Central memory CD8-positive, alpha-beta T cell (primary cell): ENCODE results near the gene CC2D2B.
"Not testable (repeated sequence)": the region's sequence is repeated elsewhere in the genome, so short reads cannot be mapped to it uniquely, and the experiment has no call there.

Source experiments
- ATAC-seq: fragments of 150-1000 bp; cut with Tn5 transposase; replicated peaks from 2 replicates; pipeline ENCODE4 v1.10.0; 2022; ENCODE audit warnings: mild to moderate bottlenecking, moderate FRiP score, moderate number of reproducible peaks; ENCODE audit not compliant: poor library complexity, severe bottlenecking; ENCODE audit errors: extremely low read depth
- DNase-seq, 2 donors: peaks; one replicate each; pipeline ENCODE4 v3.0.0; 2021; ENCODE audit warnings: low spot score in 2 of 2
- H3K27ac Mint-ChIP-seq: one replicate; pipeline ENCODE4 v1.8.0; 2022; ENCODE audit warnings: low read depth, mild to moderate bottlenecking, moderate library complexity, mixed read lengths
- H3K27me3 Mint-ChIP-seq: one replicate; pipeline ENCODE4 v1.8.0; 2022; ENCODE audit warnings: mixed read lengths
- H3K36me3 Mint-ChIP-seq: one replicate; pipeline ENCODE4 v1.8.0; 2022; ENCODE audit warnings: mild to moderate bottlenecking, moderate library complexity, mixed read lengths; ENCODE audit not compliant: insufficient read depth
- H3K4me1 Mint-ChIP-seq: one replicate; pipeline ENCODE4 v1.8.0; 2022; ENCODE audit warnings: mixed read lengths
- H3K4me3 Mint-ChIP-seq: one replicate; pipeline ENCODE4 v1.8.0; 2022; ENCODE audit warnings: mild to moderate bottlenecking, moderate library complexity, mixed read lengths
- H3K9me3 Mint-ChIP-seq: one replicate; pipeline ENCODE4 v1.8.0; 2022; ENCODE audit warnings: mixed read lengths

The CC2D2B gene

GRCh38 chr10:95920798-95921426 is 13.1 kb downstream of the CC2D2B start:
- ATAC-seq: no peak
- H3K4me3 Mint-ChIP-seq: no peak overlapping the region
- H3K27ac Mint-ChIP-seq: no peak overlapping the region
- peaks cover 41% of the 10 kb centered on the region for H3K27me3 Mint-ChIP-seq
- no peaks in the 10 kb centered on the region for H3K4me1 Mint-ChIP-seq
- no peaks in the 10 kb centered on the region for H3K36me3 Mint-ChIP-seq
- no peaks in the 10 kb centered on the region for H3K9me3 Mint-ChIP-seq
- DNase-seq: no peak

GRCh38 chr10:95925033-95925432 is 17.3 kb downstream of the CC2D2B start:
- Mint-ChIP-seq H3K4me1 (no peaks in the 10 kb centered on the region), H3K27ac (no peak overlapping the region), H3K36me3 (no peaks in the 10 kb centered on the region)

GRCh38 chr10:95935429-95935828 is 27.7 kb downstream of the CC2D2B start:
- H3K27me3 Mint-ChIP-seq: peaks cover 61% of the 10 kb centered on the region
- DNase-seq (no peak), ATAC-seq (no peak)
- no peak overlapping the region for H3K27ac Mint-ChIP-seq
- peaks cover 4% of the 10 kb centered on the region for H3K9me3 Mint-ChIP-seq
- no peaks in the 10 kb centered on the region for H3K4me1 Mint-ChIP-seq
- H3K4me3 Mint-ChIP-seq: no peak overlapping the region
- H3K36me3 Mint-ChIP-seq: no peaks in the 10 kb centered on the region

More at GRCh38 chr10:95925033-95925432, 17.3 kb downstream of the CC2D2B start:
- DNase-seq: no peak
- no peaks in the 10 kb centered on the region for H3K9me3 Mint-ChIP-seq
- ATAC-seq: no peak
- no peak overlapping the region for H3K4me3 Mint-ChIP-seq
- H3K27me3 Mint-ChIP-seq: peaks cover 29% of the 10 kb centered on the region

GRCh38 chr10:95941115-95941514 is 33.3 kb downstream of the CC2D2B start:
- H3K9me3 Mint-ChIP-seq: peaks cover 12% of the 10 kb centered on the region
- H3K27me3 Mint-ChIP-seq: peaks cover 26% of the 10 kb centered on the region
- no peak overlapping the region for H3K27ac Mint-ChIP-seq
- no peaks in the 10 kb centered on the region for H3K36me3 Mint-ChIP-seq
- no peak for ATAC-seq
- H3K4me3 Mint-ChIP-seq: no peak overlapping the region
- no peak for DNase-seq
- H3K4me1 Mint-ChIP-seq: no peaks in the 10 kb centered on the region

- ATAC-seq (peak; percentile 24), DNase-seq (no peak)
- Mint-ChIP-seq H3K9me3 (peaks cover 5% of the 10 kb centered on the region), H3K27ac (no peak overlapping the region), H3K27me3 (no peaks in the 10 kb centered on the region), H3K4me1 (peaks cover 9% of the 10 kb centered on the region), H3K36me3 (no peaks in the 10 kb centered on the region), H3K4me3 (peak overlapping the region; percentile 27)
These were observed 55.6 kb downstream of the CC2D2B start for GRCh38 chr10:95963202-95963990.

- ATAC-seq (no peak), DNase-seq (no peak)
- H3K4me3 Mint-ChIP-seq: no peak overlapping the region
- no peaks in the 10 kb centered on the region for H3K27me3 Mint-ChIP-seq
- H3K27ac Mint-ChIP-seq: no peak overlapping the region
- no peaks in the 10 kb centered on the region for H3K9me3 Mint-ChIP-seq
- H3K4me1 Mint-ChIP-seq: peaks cover 9% of the 10 kb centered on the region
- H3K36me3 Mint-ChIP-seq: no peaks in the 10 kb centered on the region
These were observed 56.2 kb downstream of the CC2D2B start for GRCh38 chr10:95963991-95964389.

- ATAC-seq (no peak), DNase-seq (no peak)
- Mint-ChIP-seq H3K9me3 (no peaks in the 10 kb centered on the region), H3K27ac (no peak overlapping the region), H3K4me3 (no peak overlapping the region), H3K4me1 (peaks cover 9% of the 10 kb centered on the region), H3K36me3 (no peaks in the 10 kb centered on the region), H3K27me3 (no peaks in the 10 kb centered on the region)
These were observed 57.0 kb downstream of the CC2D2B start for GRCh38 chr10:95964756-95965155.

GRCh38 chr10:95976362-95977229 is 68.8 kb downstream of the CC2D2B start:
- no peak for ATAC-seq
- Mint-ChIP-seq H3K27ac (no peak overlapping the region), H3K36me3 (no peaks in the 10 kb centered on the region), H3K4me1 (no peaks in the 10 kb centered on the region), H3K27me3 (no peaks in the 10 kb centered on the region), H3K4me3 (no peak overlapping the region), H3K9me3 (no peaks in the 10 kb centered on the region)
- DNase-seq: no peak

GRCh38 chr10:95982200-95982599 is 74.4 kb downstream of the CC2D2B start:
- DNase-seq: no peak

GRCh38 chr10:95987685-95988426 is 80.1 kb downstream of the CC2D2B start:
- DNase-seq (no peak), ATAC-seq (no peak)
- Mint-ChIP-seq H3K27ac (no peak overlapping the region), H3K36me3 (no peaks in the 10 kb centered on the region), H3K27me3 (peaks cover 9% of the 10 kb centered on the region), H3K4me3 (no peak overlapping the region), H3K9me3 (no peaks in the 10 kb centered on the region), H3K4me1 (no peaks in the 10 kb centered on the region)

More at GRCh38 chr10:95982200-95982599, 74.4 kb downstream of the CC2D2B start:
- H3K4me1 Mint-ChIP-seq: no peaks in the 10 kb centered on the region
- no peaks in the 10 kb centered on the region for H3K36me3 Mint-ChIP-seq
- no peak for ATAC-seq
- H3K27me3 Mint-ChIP-seq: peaks cover 9% of the 10 kb centered on the region
- H3K9me3 Mint-ChIP-seq: no peaks in the 10 kb centered on the region
- no peak overlapping the region for H3K27ac Mint-ChIP-seq
- H3K4me3 Mint-ChIP-seq: no peak overlapping the region

GRCh38 chr10:95988702-95989101 is 80.9 kb downstream of the CC2D2B start:
- peaks cover 9% of the 10 kb centered on the region for H3K27me3 Mint-ChIP-seq
- no peak overlapping the region for H3K27ac Mint-ChIP-seq
- H3K9me3 Mint-ChIP-seq: no peaks in the 10 kb centered on the region
- DNase-seq (no peak), ATAC-seq (no peak)
- H3K36me3 Mint-ChIP-seq: no peaks in the 10 kb centered on the region
- no peak overlapping the region for H3K4me3 Mint-ChIP-seq
- H3K4me1 Mint-ChIP-seq: no peaks in the 10 kb centered on the region

GRCh38 chr10:95994376-95994775 is 86.6 kb downstream of the CC2D2B start:
- H3K4me1 Mint-ChIP-seq, H3K9me3 Mint-ChIP-seq, H3K4me3 Mint-ChIP-seq, ATAC-seq, H3K27ac Mint-ChIP-seq, H3K27me3 Mint-ChIP-seq, DNase-seq, H3K36me3 Mint-ChIP-seq: not testable (repeated sequence)
